ENCODE data around the gene NR4A1. TPM values are rescaled to one million over a fixed set of nuclear protein-coding genes. Genes with fewer than 3 reads are reported as not detected.

NR4A1 gene
- total and polyA plus RNA-seq, 9 of the 15 experiments (the other 6 are each of a cell fraction or from before 2014, with no cell fraction given): 0.07 to 4.7 (median 1.9) TPM; not detected in 1

GRCh38 chr12:52079576-52080402 lies 28.5 kb downstream of the NR4A1 start, which contains the start of gene SMIM41:
Gene SMIM41 (plus strand): TSS chr12:52079704. CDS start chr12:52079780, 76 bp downstream.
- Histone ChIP-seq H4K20me1 (replicated peaks; ENCODE audit: control insufficient read depth, insufficient read depth, low read length) (peaks cover 22% of the 10 kb centered on the region), H3K9ac (ENCODE audit: insufficient read depth in 1 of 2, low read depth in 2 of 2, low read length in 2 of 2) (no peak within 1 kb of the TSS; a peak in 1 of 4 replicates), H3K27ac (ENCODE audit: extremely low read depth, low read depth, low read length) (no peak within 1 kb of the TSS), H3K9me3 (replicated peaks; ENCODE audit: control insufficient read depth, insufficient read depth, low read depth, low read length) (no peaks in the 10 kb centered on the region), H3K4me3 (no peak within 1 kb of the TSS), H3K4me1 (replicated peaks in 1 of 2; ENCODE audit: control insufficient read depth in 2 of 2, insufficient read depth in 2 of 2, low read length in 2 of 2) (peaks cover 0 to 10% of the 10 kb centered on the region in 2 experiments; a peak in 1 of 5 replicates), H2AFZ (ENCODE audit: low read depth, low read length) (no peak within 1 kb of the TSS), H3K4me2 (ENCODE audit: insufficient read depth, low read length) (no peak within 1 kb of the TSS), H3K79me2 (ENCODE audit: control insufficient read depth, insufficient read depth, low read length) (no peaks in the 10 kb centered on the region; the same call in 2 of the 3 replicates), H3K27me3 (ENCODE audit: control insufficient read depth in 2 of 2, insufficient read depth in 2 of 2, low read length in 2 of 2) (peaks cover 0 to 4% of the 10 kb centered on the region in 2 experiments; a peak in 1 of 5 replicates), H3K9me1 (ENCODE audit: control insufficient read depth, insufficient read depth, low read length) (no peaks in the 10 kb centered on the region), H3K36me3 (ENCODE audit: control insufficient read depth, insufficient read depth, low read length) (peaks cover 36% of the 10 kb centered on the region; the same call in 2 of the 3 replicates)
- ChIA-PET CTCF (ENCODE audit: low intra/inter-chr PET ratio) (interaction anchor here (8.1 kb wide), 1 partner anchor 54 kb away, joined by 242 read pairs; no protein-coding TSS in a partner anchor), POLR2A (interaction anchor here (0.5 to 2.8 kb wide), 4 partner anchors 9 to 892 kb away, joined by 3 to 18 read pairs (median 3); partner anchors contain the start of gene ATG101)
- 96% methylated on average over 25 of the region's 87 CpGs for WGBS (ENCODE audit: insufficient coverage, low coverage, missing lambda C conversion rate)
- in situ Hi-C loops (cut with MboI): loop anchor here (5.0 kb wide), 1 partner anchor 52 kb away; no protein-coding TSS in a partner anchor
- DNase-seq (ENCODE audit: extremely low read depth in 1 of 4, low spot score in 3 of 4): peak in 1 of 4 experiments; percentile 35
- BruUV-seq (replicated peaks): no TSS peak
- intact Hi-C loops (cut with micrococcal nuclease): loop anchor here (5.0 kb wide), 1 partner anchor 43 kb away; no protein-coding TSS in a partner anchor
- no peak for ATAC-seq
- no peak for FAIRE-seq
- TF ChIP-seq GABPB2 (CRISPR knock-in tag; conservative IDR thresholded peaks at IDR 0.05) (no peak), ZBTB33 (CRISPR knock-in tag; IDR thresholded peaks at IDR 0.05) (peak; percentile 88), HDAC3 (IDR thresholded peaks at IDR 0.05; ENCODE audit: borderline replicate concordance, partially characterized antibody) (no peak), POLR2G (IDR thresholded peaks at IDR 0.05; ENCODE audit: low read depth, low read length) (peak; percentile 46; the same call in 1 of the 2 replicates), NKRF (IDR thresholded peaks at IDR 0.05; ENCODE audit: borderline replicate concordance) (no peak), ZNF121 (CRISPR knock-in tag; conservative IDR thresholded peaks at IDR 0.05) (no peak), HDAC1 (IDR thresholded peaks at IDR 0.05) (no peak), E2F8 (IDR thresholded peaks at IDR 0.05; ENCODE audit: low read depth, partially characterized antibody) (no peak), MXD1 (CRISPR knock-in tag; IDR thresholded peaks at IDR 0.05; ENCODE audit: borderline replicate concordance, poor library complexity, severe bottlenecking) (no peak), ZNF764 (CRISPR knock-in tag; IDR thresholded peaks at IDR 0.05; ENCODE audit: low read depth) (no peak)

All from K562 (cell line).